Measurements from ENCODE around the gene CCT7. TPM values are rescaled to one million over a fixed set of nuclear protein-coding genes. Genes with fewer than 3 reads are reported as not detected.

The CCT7 gene
- total RNA-seq, 2 experiments from 2014 or later: 347 to 362 TPM

DNA sequence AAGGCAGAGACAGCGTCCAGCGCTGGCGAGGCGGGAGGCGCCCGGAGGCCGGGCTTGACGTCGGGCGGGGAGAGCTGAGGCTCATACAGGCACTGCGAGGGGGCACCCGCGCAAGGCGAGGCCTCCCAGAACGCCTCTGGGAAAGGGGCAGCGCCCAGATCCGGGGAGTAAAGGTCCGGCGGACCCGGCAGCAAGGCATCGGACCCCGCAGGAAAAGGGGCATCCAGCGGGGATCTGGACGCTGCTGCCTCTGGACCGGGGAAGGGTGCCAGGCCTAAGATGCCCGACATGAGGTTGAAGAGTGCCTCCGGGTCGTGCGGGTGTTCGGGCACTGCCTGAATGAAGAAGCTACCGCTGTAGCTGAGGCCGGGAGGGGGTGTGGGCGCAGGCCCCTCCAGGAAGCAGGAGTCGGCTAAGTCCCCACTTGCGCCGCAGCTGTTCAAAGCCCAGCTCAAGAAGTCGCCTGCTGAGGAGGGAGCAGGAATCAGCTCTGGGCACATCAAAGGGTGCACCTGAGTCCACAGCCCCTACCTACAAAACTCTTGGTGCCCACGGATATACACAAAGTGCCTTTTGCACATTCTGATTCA lies 58.3 kb downstream of the CCT7 start:
- CTCF ChIA-PET: interaction anchor here (1.2 to 1.9 kb wide), 4 partner anchors 8 to 85 kb away, joined by 3 to 9 read pairs (median 3); no protein-coding TSS in a partner anchor
- ATAC-seq (no peak), DNase-seq (no peak)
- no peaks in the 10 kb centered on the region for H3K9me3 Mint-ChIP-seq (ENCODE audit: insufficient read depth)
- no peak overlapping the region for H3K27ac Mint-ChIP-seq
- POLR2A ChIA-PET: interaction anchor here (1.0 to 1.5 kb wide), 2 partner anchors 57 to 94 kb away, joined by 4 read pairs; partner anchors contain the start of gene ALMS1
- peaks cover 20% of the 10 kb centered on the region for H3K4me1 Mint-ChIP-seq (ENCODE audit: low read depth)
- peaks cover 70% of the 10 kb centered on the region for H3K27me3 Mint-ChIP-seq (ENCODE audit: low read depth)
- peaks cover 2% of the 10 kb centered on the region for H3K36me3 Mint-ChIP-seq (ENCODE audit: low read depth)
- H3K4me3 Mint-ChIP-seq: peak overlapping the region; percentile 54

DNA sequence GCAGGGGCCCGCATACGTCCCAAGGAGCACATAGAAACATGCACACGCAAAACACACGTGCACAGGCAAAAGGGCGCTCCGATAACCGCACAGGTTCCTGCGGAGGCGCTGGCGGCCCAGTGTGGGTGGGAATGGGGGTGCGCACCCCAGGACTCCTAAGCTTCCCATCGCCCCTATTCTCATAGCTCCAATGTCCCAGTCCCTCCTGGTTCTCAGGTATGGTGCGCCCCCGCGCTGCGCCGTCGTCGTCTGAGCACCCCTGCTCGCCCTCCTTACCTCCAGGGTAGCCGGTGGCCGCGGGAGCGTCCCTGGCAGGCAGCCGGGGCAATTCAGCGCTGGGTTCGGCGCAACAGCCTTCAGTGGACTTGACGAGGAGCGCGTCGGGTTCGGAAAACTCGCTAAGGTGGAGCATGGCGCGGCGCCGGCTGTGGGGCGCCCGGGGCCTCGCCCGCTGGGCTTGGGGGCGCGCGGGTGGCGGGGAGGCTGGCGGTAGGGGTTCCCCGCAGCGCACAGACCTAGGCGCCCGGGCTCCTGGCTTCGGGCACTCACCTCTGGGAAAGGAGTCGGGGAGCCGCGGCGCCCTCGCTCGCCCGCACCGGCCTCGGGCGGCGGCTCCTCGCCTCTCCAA lies 58.9 kb downstream of the CCT7 start:
- POLR2A ChIA-PET: interaction anchor here (1.5 kb wide), 1 partner anchor 57 kb away, joined by 4 read pairs; no protein-coding TSS in a partner anchor

DNA sequence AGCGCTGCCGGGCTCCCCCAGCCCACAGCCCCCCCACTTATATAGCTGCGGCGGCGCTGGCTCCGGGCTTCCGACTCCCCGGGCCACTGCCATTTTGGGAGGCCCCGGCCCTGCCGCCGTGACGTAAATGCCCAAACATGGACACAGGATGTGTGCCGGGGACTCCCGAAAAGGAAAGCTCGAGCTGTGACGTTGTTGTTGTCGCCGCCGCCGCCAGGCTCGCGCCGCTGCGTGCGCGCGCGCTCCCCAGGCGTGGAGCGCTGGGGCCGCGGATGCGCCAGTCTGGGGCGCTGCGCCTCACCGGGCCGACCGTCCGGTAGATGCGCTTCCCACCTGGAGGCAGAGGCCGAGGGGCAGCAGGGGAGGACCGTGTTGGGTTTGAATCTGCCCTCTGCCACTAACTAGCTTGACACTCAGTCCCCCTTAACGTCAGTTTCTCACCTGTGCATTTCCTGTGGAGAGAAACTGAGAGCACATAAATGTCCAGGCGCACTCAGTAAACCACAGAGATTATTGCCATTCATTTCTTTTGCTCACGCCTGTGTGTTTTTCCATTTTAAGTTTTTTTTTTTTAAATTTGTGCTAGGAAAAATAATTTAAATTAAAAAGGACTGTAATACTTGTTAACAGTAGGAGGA lies 59.5 kb downstream of the CCT7 start, which contains the start of gene EGR4:
Gene EGR4 (minus strand): TSS at position 15 of the 638 bp plus-strand sequence. CDS start 231 bp downstream, outside the sequence.
- Mint-ChIP-seq H3K4me3 (peak within 1 kb of the TSS; percentile 59), H3K27me3 (ENCODE audit: low read depth) (peaks cover 62% of the 10 kb centered on the region), H3K4me1 (ENCODE audit: low read depth) (peaks cover 20% of the 10 kb centered on the region), H3K9me3 (ENCODE audit: insufficient read depth) (no peaks in the 10 kb centered on the region), H3K27ac (no peak within 1 kb of the TSS), H3K36me3 (ENCODE audit: low read depth) (peaks cover 2% of the 10 kb centered on the region)
- POLR2A ChIA-PET: interaction anchor here (1.5 kb wide), 1 partner anchor 58 kb away, joined by 4 read pairs; no protein-coding TSS in a partner anchor
- peak; percentile 94 for DNase-seq
- CTCF ChIA-PET: interaction anchor here (0.8 to 1.9 kb wide), 4 partner anchors 58 to 117 kb away, joined by 3 to 9 read pairs (median 3); no protein-coding TSS in a partner anchor
- peak; percentile 90 for ATAC-seq

More for the DNA sequence above, 58.9 kb downstream of the CCT7 start:
- H3K36me3 Mint-ChIP-seq (ENCODE audit: low read depth): peaks cover 2% of the 10 kb centered on the region
- H3K4me1 Mint-ChIP-seq (ENCODE audit: low read depth): peaks cover 20% of the 10 kb centered on the region
- peaks cover 68% of the 10 kb centered on the region for H3K27me3 Mint-ChIP-seq (ENCODE audit: low read depth)
- DNase-seq (no peak), ATAC-seq (no peak)
- H3K27ac Mint-ChIP-seq: no peak overlapping the region
- peak overlapping the region; percentile 54 for H3K4me3 Mint-ChIP-seq
- CTCF ChIA-PET: interaction anchor here (1.0 to 1.9 kb wide), 4 partner anchors 25 to 117 kb away, joined by 3 to 9 read pairs (median 3); no protein-coding TSS in a partner anchor
- H3K9me3 Mint-ChIP-seq (ENCODE audit: insufficient read depth): no peaks in the 10 kb centered on the region

DNA sequence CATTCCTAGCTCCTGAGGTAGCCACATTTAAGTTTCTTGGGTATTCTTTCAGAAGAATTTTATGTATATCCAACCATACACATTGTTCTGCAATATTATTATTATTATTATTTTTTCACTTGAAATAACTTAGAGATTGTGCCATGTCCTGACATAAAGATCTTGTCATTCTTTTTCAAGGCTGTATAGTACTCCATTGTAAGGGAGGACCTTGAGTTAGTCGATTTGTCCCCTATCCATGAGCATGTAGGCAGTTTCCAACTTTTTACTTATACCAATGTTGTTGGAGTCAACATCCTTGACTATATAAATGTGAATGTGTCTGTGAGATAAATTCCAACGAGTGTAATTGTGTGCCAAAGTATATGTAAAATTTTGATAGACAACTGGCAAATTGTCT lies 60.1 kb downstream of the CCT7 start:
- ChIA-PET POLR2A (no interaction called here), CTCF (interaction anchor here (0.8 to 1.9 kb wide), 2 partner anchors 59 to 82 kb away, joined by 3 to 9 read pairs; no protein-coding TSS in a partner anchor)
- Mint-ChIP-seq H3K4me1 (ENCODE audit: low read depth) (peaks cover 20% of the 10 kb centered on the region), H3K27ac (no peak overlapping the region), H3K36me3 (ENCODE audit: low read depth) (peaks cover 2% of the 10 kb centered on the region), H3K9me3 (ENCODE audit: insufficient read depth) (no peaks in the 10 kb centered on the region), H3K27me3 (ENCODE audit: low read depth) (peaks cover 56% of the 10 kb centered on the region), H3K4me3 (peak overlapping the region; percentile 57)
- DNase-seq (no peak), ATAC-seq (no peak)

DNA sequence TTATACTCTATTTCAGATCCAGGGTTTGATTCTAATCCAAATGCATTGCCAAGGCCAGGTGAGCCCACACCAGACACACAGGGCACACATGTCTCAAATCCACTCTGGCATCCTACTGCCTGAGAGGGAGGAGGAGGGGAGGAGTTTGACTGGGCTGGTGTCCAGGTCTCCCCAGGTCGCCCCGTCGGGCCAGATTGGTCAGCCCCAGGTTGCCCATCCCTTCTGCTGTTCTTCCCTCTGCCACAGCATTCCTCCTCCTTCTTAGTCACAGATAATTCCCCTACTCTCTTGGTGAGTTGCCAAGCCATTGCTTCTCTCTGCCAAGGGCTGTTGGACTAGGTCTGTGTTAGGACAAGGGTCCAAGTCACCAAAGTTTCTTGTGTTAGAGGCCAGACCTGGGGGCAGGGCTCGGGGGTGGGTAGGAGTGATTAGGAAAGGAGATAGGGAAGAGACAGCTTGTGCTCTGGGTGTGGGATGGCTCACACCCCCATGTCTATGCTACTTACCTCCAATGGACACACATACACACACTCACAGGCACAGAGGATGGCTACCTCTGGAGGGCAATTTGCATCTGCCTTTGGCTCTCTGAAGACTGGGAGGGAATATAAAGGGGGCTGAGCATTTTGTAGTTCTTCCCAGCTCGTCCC lies 61.8 kb downstream of the CCT7 start:
- H3K9me3 Mint-ChIP-seq (ENCODE audit: insufficient read depth): no peaks in the 10 kb centered on the region
- peaks cover 55% of the 10 kb centered on the region for H3K27me3 Mint-ChIP-seq (ENCODE audit: low read depth)
- H3K4me3 Mint-ChIP-seq: no peak overlapping the region
- ChIA-PET CTCF (interaction anchor here (1.3 kb wide), 1 partner anchor 119 kb away, joined by 4 read pairs; no protein-coding TSS in a partner anchor), POLR2A (no interaction called here)
- H3K27ac Mint-ChIP-seq: no peak overlapping the region
- peaks cover 2% of the 10 kb centered on the region for H3K36me3 Mint-ChIP-seq (ENCODE audit: low read depth)
- no peak for DNase-seq
- peaks cover 17% of the 10 kb centered on the region for H3K4me1 Mint-ChIP-seq (ENCODE audit: low read depth)
- ATAC-seq: no peak

DNA sequence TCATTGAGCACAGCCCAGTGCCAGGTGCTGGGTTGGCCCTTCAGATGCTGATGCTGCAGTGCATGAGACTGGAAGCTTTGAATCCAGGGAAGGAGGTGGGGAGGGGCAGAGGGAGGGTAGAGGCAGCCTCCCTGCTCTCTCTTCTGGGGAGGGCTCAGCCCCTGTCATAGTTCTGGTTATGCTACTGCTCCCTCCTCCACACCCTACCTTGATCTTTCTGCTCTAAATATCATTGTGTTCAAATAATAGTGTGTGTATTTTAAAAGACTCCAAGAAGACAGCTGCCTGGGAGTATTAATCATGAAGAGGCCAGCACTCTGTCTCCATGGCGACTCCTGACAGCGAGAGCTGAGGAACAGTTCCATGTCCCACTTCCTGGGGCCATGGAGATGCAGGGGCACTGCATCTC lies 63.0 kb downstream of the CCT7 start:
- no peak overlapping the region for H3K4me3 Mint-ChIP-seq
- no peaks in the 10 kb centered on the region for H3K9me3 Mint-ChIP-seq (ENCODE audit: insufficient read depth)
- no peak for ATAC-seq
- no peaks in the 10 kb centered on the region for H3K36me3 Mint-ChIP-seq (ENCODE audit: low read depth)
- ChIA-PET CTCF (interaction anchor here (1.3 kb wide), 1 partner anchor 120 kb away, joined by 4 read pairs; no protein-coding TSS in a partner anchor), POLR2A (no interaction called here)
- H3K4me1 Mint-ChIP-seq (ENCODE audit: low read depth): peaks cover 6% of the 10 kb centered on the region
- no peak overlapping the region for H3K27ac Mint-ChIP-seq
- DNase-seq: no peak
- peaks cover 51% of the 10 kb centered on the region for H3K27me3 Mint-ChIP-seq (ENCODE audit: low read depth)

DNA sequence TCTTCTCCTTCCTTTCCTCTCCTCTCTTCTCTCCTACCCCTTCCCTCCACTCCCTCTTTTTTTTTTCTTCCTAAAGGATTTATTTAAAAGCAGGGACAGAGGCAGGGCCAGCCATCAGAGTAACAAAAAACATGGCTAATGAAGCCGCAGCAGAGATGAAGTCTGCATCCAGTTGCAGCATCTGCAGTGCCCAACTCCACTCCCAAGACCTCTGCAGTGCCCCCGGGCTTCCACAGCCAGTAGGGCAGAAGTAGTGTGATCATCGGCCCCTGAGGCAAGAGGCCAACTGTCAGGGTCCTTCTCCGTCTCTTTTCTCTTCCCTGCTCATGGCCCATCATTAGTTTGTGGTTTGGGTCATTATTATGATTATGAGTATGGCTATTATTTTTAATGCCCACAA lies 63.5 kb downstream of the CCT7 start:
- Mint-ChIP-seq H3K27ac (no peak overlapping the region), H3K9me3 (ENCODE audit: insufficient read depth) (no peaks in the 10 kb centered on the region), H3K27me3 (ENCODE audit: low read depth) (peaks cover 50% of the 10 kb centered on the region), H3K4me1 (ENCODE audit: low read depth) (peaks cover 5% of the 10 kb centered on the region), H3K4me3 (no peak overlapping the region), H3K36me3 (ENCODE audit: low read depth) (no peaks in the 10 kb centered on the region)
- no peak for ATAC-seq
- ChIA-PET CTCF (no interaction called here), POLR2A (no interaction called here)
- DNase-seq: no peak

DNA sequence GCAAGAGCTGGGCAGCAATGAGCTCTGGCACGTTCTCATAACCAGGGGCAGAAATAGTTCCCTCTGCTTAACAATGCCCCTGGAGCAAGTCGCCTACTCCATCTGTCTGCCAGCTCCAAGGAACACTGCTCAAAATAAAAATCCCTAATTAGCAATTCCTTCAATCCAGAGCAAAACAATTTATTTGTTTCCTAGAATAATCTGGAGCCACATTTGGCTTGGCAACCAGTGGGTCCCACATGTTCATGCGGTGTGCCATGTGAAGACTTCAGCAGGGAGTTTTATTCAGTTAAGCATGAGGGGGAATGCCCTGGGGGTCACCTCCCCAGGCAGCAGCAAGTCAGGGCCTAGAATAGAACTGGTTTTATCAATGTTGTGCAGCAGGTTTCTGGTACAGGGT lies 66.8 kb downstream of the CCT7 start:
- no peak overlapping the region for H3K27ac Mint-ChIP-seq
- ATAC-seq: no peak
- no peaks in the 10 kb centered on the region for H3K36me3 Mint-ChIP-seq (ENCODE audit: low read depth)
- ChIA-PET CTCF (interaction anchor here (1.1 kb wide), 1 partner anchor 9 kb away, joined by 3 read pairs; no protein-coding TSS in a partner anchor), POLR2A (no interaction called here)
- H3K4me3 Mint-ChIP-seq: no peak overlapping the region
- no peaks in the 10 kb centered on the region for H3K4me1 Mint-ChIP-seq (ENCODE audit: low read depth)
- H3K27me3 Mint-ChIP-seq (ENCODE audit: low read depth): peaks cover 50% of the 10 kb centered on the region
- DNase-seq: no peak
- H3K9me3 Mint-ChIP-seq (ENCODE audit: insufficient read depth): no peaks in the 10 kb centered on the region

DNA sequence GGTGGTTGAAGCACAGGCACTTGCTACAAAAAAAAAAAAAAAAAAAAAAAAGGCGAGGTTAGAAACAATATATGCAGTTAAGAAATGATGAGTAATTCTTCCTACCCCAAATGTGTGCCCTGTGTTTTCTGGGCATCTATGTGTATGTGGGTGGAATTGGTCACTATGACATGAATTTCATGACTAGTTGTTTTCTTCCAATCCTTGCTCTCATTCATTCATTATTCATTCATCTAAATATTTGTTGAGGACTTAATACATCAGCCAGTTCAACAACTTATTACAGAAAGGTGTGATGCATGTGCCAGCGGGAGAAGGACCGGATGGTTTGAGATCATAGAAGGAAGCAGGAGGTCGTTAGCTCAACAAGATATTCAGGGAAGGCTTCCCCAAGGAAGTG lies 67.5 kb downstream of the CCT7 start:
- ChIA-PET POLR2A (no interaction called here), CTCF (no interaction called here)
- Mint-ChIP-seq H3K36me3 (ENCODE audit: low read depth) (no peaks in the 10 kb centered on the region), H3K27me3 (ENCODE audit: low read depth) (peaks cover 47% of the 10 kb centered on the region), H3K27ac (no peak overlapping the region), H3K9me3 (ENCODE audit: insufficient read depth) (no peaks in the 10 kb centered on the region), H3K4me1 (ENCODE audit: low read depth) (no peaks in the 10 kb centered on the region), H3K4me3 (no peak overlapping the region)
- DNase-seq (no peak), ATAC-seq (no peak)
